B cell (primary cell): ENCODE measurements around the gene BTAF1.

ENCODE experiments used
- CTCF ChIP-seq: fragments of 200-600 bp; IDR thresholded peaks from one replicate; pipeline ENCODE4 v1.8.0; 2022; ENCODE audit warnings: antibody characterized with exemption, mild to moderate bottlenecking
- EZH2 ChIP-seq: IDR thresholded peaks from 2 replicates; pipeline ENCODE4 v1.6.1; 2012; ENCODE audit warnings: borderline replicate concordance, low read depth, mild to moderate bottlenecking, moderate library complexity, low read length; ENCODE audit not compliant: insufficient read depth, poor library complexity, severe bottlenecking

GRCh38 chr10:91941426-91941825, 17.9 kb downstream of the BTAF1 start:
- TF ChIP-seq CTCF = no peak
- no peak for TF ChIP-seq EZH2
